UCSD-AML1 (cell line): ENCODE data around the gene ADCY7.

Source experiments
- DNase-seq: peaks from one replicate; lab custom pipeline; 2025; ENCODE audit not compliant: unreplicated experiment; lab: John Stamatoyannopoulos, UW

The ADCY7 gene

GRCh38 chr16:50247906-50248608, 18.3 kb upstream of the ADCY7 start:
- no peak for DNase-seq

- DNase-seq, result no peak
These were observed 17.5 kb upstream of the ADCY7 start for GRCh38 chr16:50248845-50249244.

GRCh38 chr16:50251375-50252081, 14.8 kb upstream of the ADCY7 start:
- DNase-seq, result no peak

- no peak for DNase-seq
These were observed 14.2 kb upstream of the ADCY7 start for GRCh38 chr16:50252082-50252611.

GRCh38 chr16:50252874-50253513, 13.4 kb upstream of the ADCY7 start:
- DNase-seq, result no peak

GRCh38 chr16:50253514-50253910, 12.8 kb upstream of the ADCY7 start:
- DNase-seq, result no peak

GRCh38 chr16:50254072-50254471, 12.3 kb upstream of the ADCY7 start:
- no peak for DNase-seq

- no peak for DNase-seq
These were observed 10.8 kb upstream of the ADCY7 start for GRCh38 chr16:50255538-50255937.

GRCh38 chr16:50256604-50257003, 9.7 kb upstream of the ADCY7 start:
- no peak for DNase-seq

GRCh38 chr16:50257876-50258275, 8.5 kb upstream of the ADCY7 start:
- DNase-seq, result no peak

- no peak for DNase-seq
These were observed 6.8 kb upstream of the ADCY7 start for GRCh38 chr16:50259334-50260205.

GRCh38 chr16:50260206-50261159, 5.9 kb upstream of the ADCY7 start:
- DNase-seq, result no peak

GRCh38 chr16:50261160-50261706, 5.1 kb upstream of the ADCY7 start:
- DNase-seq, result no peak

GRCh38 chr16:50261707-50262235, 4.6 kb upstream of the ADCY7 start:
- DNase-seq, result peak; percentile 44

- no peak for DNase-seq
These were observed 3.1 kb upstream of the ADCY7 start for GRCh38 chr16:50263060-50263909.

GRCh38 chr16:50263940-50264929, 2.1 kb upstream of the ADCY7 start:
- no peak for DNase-seq

GRCh38 chr16:50265260-50265659, 1.1 kb upstream of the ADCY7 start:
- peak; percentile 51 for DNase-seq
